H9 (cell line): ENCODE results near the gene SPHKAP. TPM values are rescaled to one million over a fixed set of nuclear protein-coding genes. Genes with fewer than 3 reads are reported as not detected.

Experiments
- DNase-seq: peaks from one replicate; pipeline ENCODE4 v3.0.0-alpha.2; 2017
- H2AFZ ChIP-seq: one replicate; pipeline ENCODE4 v1.6.1; 2013; ENCODE audit warnings: mild to moderate bottlenecking, low read length, control low read depth, moderate library complexity
- H2AK5ac ChIP-seq: 2 replicates; pipeline ENCODE4 v1.6.1; 2013; ENCODE audit warnings: low read length, control low read depth, mixed read lengths; ENCODE audit not compliant: insufficient read length
- H2BK120ac ChIP-seq: one replicate; pipeline ENCODE4 v1.6.1; 2013; ENCODE audit warnings: low read depth, mild to moderate bottlenecking, low read length, control low read depth, inconsistent platforms; ENCODE audit not compliant: poor library complexity, severe bottlenecking
- H2BK12ac ChIP-seq: 2 replicates; pipeline ENCODE4 v1.6.1; 2013; ENCODE audit warnings: low read length, control low read depth, mixed read lengths, low read depth; ENCODE audit not compliant: insufficient read length
- H2BK15ac ChIP-seq: 2 replicates; pipeline ENCODE4 v1.6.1; 2013; ENCODE audit warnings: low read depth, low read length, control low read depth
- H2BK20ac ChIP-seq: one replicate; pipeline ENCODE4 v1.6.1; 2013; ENCODE audit warnings: low read depth, mild to moderate bottlenecking, low read length, control low read depth, inconsistent platforms; ENCODE audit not compliant: poor library complexity, severe bottlenecking
- H2BK5ac ChIP-seq: 2 replicates; pipeline ENCODE4 v1.6.1; 2013; ENCODE audit warnings: low read length, control low read depth, mixed read lengths; ENCODE audit not compliant: insufficient read length
- H3K14ac ChIP-seq: 2 replicates; pipeline ENCODE4 v1.6.1; 2013; ENCODE audit warnings: low read length, control low read depth; ENCODE audit not compliant: insufficient read depth
- H3K18ac ChIP-seq: 2 replicates; pipeline ENCODE4 v1.6.1; 2013; ENCODE audit warnings: low read depth, mild to moderate bottlenecking, mixed read lengths, low read length, control low read depth; ENCODE audit not compliant: insufficient read length
- H3K23ac ChIP-seq: 2 replicates; pipeline ENCODE4 v1.6.1; 2013; ENCODE audit warnings: low read length, control low read depth, mixed read lengths, low read depth; ENCODE audit not compliant: insufficient read length
- H3K23me2 ChIP-seq: 2 replicates; pipeline ENCODE4 v1.6.1; 2013; ENCODE audit warnings: low read depth, mild to moderate bottlenecking, mixed read lengths, low read length, control low read depth; ENCODE audit not compliant: insufficient read length, poor library complexity, severe bottlenecking
- H3K27ac ChIP-seq: 2 replicates; pipeline ENCODE4 v1.5.1; 2013; ENCODE audit warnings: low read length, control low read depth, mixed read lengths, low read depth; ENCODE audit not compliant: insufficient read length
- H3K27me3 ChIP-seq: 2 replicates; pipeline ENCODE4 v1.6.1; 2013; ENCODE audit warnings: low read length, control low read depth, inconsistent platforms; ENCODE audit not compliant: insufficient read depth
- H3K4ac ChIP-seq: 2 replicates; pipeline ENCODE4 v1.6.1; 2013; ENCODE audit warnings: low read depth, mild to moderate bottlenecking, control low read depth, inconsistent platforms, low read length, moderate library complexity
- H3K4me1 ChIP-seq: 2 replicates; pipeline ENCODE4 v1.6.1; 2013; ENCODE audit warnings: low read length, control low read depth, inconsistent platforms; ENCODE audit not compliant: insufficient read depth
- H3K4me2 ChIP-seq: 2 replicates; pipeline ENCODE4 v1.6.1; 2013; ENCODE audit warnings: low read length, control low read depth, mixed read lengths; ENCODE audit not compliant: insufficient read length, insufficient read depth
- H3K56ac ChIP-seq: 2 replicates; pipeline ENCODE4 v1.6.1; 2013; ENCODE audit warnings: low read depth, mild to moderate bottlenecking, mixed read lengths, low read length, control low read depth; ENCODE audit not compliant: insufficient read length
- H3K79me1 ChIP-seq: 2 replicates; pipeline ENCODE4 v1.6.1; 2013; ENCODE audit warnings: low read depth, mild to moderate bottlenecking, moderate library complexity, low read length, control low read depth, inconsistent platforms; ENCODE audit not compliant: insufficient read depth, poor library complexity, severe bottlenecking
- H3K79me2 ChIP-seq: 2 replicates; pipeline ENCODE4 v1.6.1; 2013; ENCODE audit warnings: low read length, control low read depth, inconsistent platforms; ENCODE audit not compliant: insufficient read depth
- H3K9ac ChIP-seq: 2 replicates; pipeline ENCODE4 v1.6.1; 2013; ENCODE audit warnings: low read length, control low read depth, mixed read lengths; ENCODE audit not compliant: insufficient read length; ENCODE audit errors: extremely low read depth
- H3K9me3 ChIP-seq: one replicate; pipeline ENCODE4 v1.6.1; 2013; ENCODE audit warnings: low read depth, low read length, inconsistent platforms; ENCODE audit not compliant: control insufficient read depth
- H3T11ph ChIP-seq: one replicate; pipeline ENCODE4 v1.6.1; 2013; ENCODE audit warnings: mild to moderate bottlenecking, low read length, control low read depth, inconsistent platforms
- H4K20me1 ChIP-seq: one replicate; pipeline ENCODE4 v1.6.1; 2013; ENCODE audit not compliant: control insufficient read depth, insufficient read length, insufficient read depth
- H4K5ac ChIP-seq: 2 replicates; pipeline ENCODE4 v1.6.1; 2013; ENCODE audit warnings: low read depth, mild to moderate bottlenecking, mixed read lengths, low read length, control low read depth; ENCODE audit not compliant: insufficient read length
- H4K8ac ChIP-seq: replicated peaks from 2 replicates; pipeline ENCODE4 v1.6.1; 2013; ENCODE audit warnings: low read length, control low read depth, mixed read lengths, low read depth; ENCODE audit not compliant: insufficient read length
- H4K91ac ChIP-seq: 2 replicates; pipeline ENCODE4 v1.6.1; 2013; ENCODE audit warnings: low read depth, mild to moderate bottlenecking, moderate library complexity, mixed read lengths, low read length, control low read depth; ENCODE audit not compliant: insufficient read length
- H3K27ac Mint-ChIP-seq, 3 experiments: 2 replicates in 2 of 3; 3 replicates in 1 of 3; pipeline ENCODE4 v1.8.0; 2020 to 2021; ENCODE audit warnings: mixed read lengths in 3 of 3, mild to moderate bottlenecking in 1 of 3, moderate library complexity in 1 of 3
- H3K27me3 Mint-ChIP-seq: 2 replicates; pipeline ENCODE4 v1.8.0; 2021; ENCODE audit warnings: low read depth, mild to moderate bottlenecking, moderate library complexity, mixed read lengths
- H3K36me3 Mint-ChIP-seq, 3 experiments: 2 replicates in 2 of 3; 3 replicates in 1 of 3; pipeline ENCODE4 v1.8.0; 2020 to 2021; ENCODE audit warnings: low read depth in 3 of 3, mixed read lengths in 3 of 3; ENCODE audit not compliant: insufficient read depth in 1 of 3
- H3K4me1 Mint-ChIP-seq, 2 experiments: 2 replicates each; pipeline ENCODE4 v1.8.0; 2020; ENCODE audit warnings: mixed read lengths in 2 of 2
- H3K4me3 Mint-ChIP-seq, 2 experiments: 2 replicates in 1 of 2; 3 replicates in 1 of 2; pipeline ENCODE4 v1.8.0; 2020 to 2021; ENCODE audit warnings: mild to moderate bottlenecking in 2 of 2, mixed read lengths in 2 of 2, moderate library complexity in 1 of 2
- H3K9me3 Mint-ChIP-seq, 2 experiments: 2 replicates in 1 of 2; 3 replicates in 1 of 2; pipeline ENCODE4 v1.8.0; 2020; ENCODE audit warnings: mild to moderate bottlenecking in 2 of 2, mixed read lengths in 2 of 2, moderate library complexity in 1 of 2
- WGBS: extraction: QIAGEN DNeasy Blood & Tissue Kit; methylation state at CpG from one replicate; pipeline ENCODE4 v1.1.7; 2013; ENCODE audit warnings: missing lambda C conversion rate, low lambda C conversion rate, mixed read lengths; ENCODE audit not compliant: insufficient read length; ENCODE audit errors: extremely low coverage; 5-methylcytosine and 5-hydroxymethylcytosine counted together
- total RNA-seq: library from RNA; stranded (reverse); gene quantifications from 2 replicates; pipeline ENCODE4 v1.2.1, GENCODE V29; 2021
- TF ChIP-seq, protein P1 (sequence below): fragments of 200-600 bp; sonication (generic); conservative IDR thresholded peaks from 3 replicates; pipeline ENCODE4 v1.8.0; 2021; ENCODE audit warnings: antibody characterized with exemption, mild to moderate bottlenecking

Gene SPHKAP
- total RNA-seq, 1 experiment from 2014 or later: not detected

- Histone ChIP-seq H4K5ac (no peak overlapping the region), H3K4me1 (no peaks in the 10 kb centered on the region), H3K14ac (no peak overlapping the region), H2BK5ac (no peak overlapping the region), H3K9ac (no peak overlapping the region), H3K18ac (no peak overlapping the region), H3K23me2 (no peaks in the 10 kb centered on the region), H3T11ph (no peak overlapping the region), H3K9me3 (no peaks in the 10 kb centered on the region), H2AK5ac (no peak overlapping the region), H3K27me3 (no peaks in the 10 kb centered on the region), H3K23ac (no peak overlapping the region), H3K79me2 (no peaks in the 10 kb centered on the region), H4K8ac (no peak overlapping the region), H2BK20ac (no peak overlapping the region), H3K27ac (no peak overlapping the region), H4K91ac (no peak overlapping the region), H3K4ac (no peak overlapping the region), H4K20me1 (no peaks in the 10 kb centered on the region), H2BK120ac (no peak overlapping the region), H2AFZ (no peak overlapping the region), H3K4me2 (no peak overlapping the region), H2BK12ac (no peak overlapping the region), H2BK15ac (no peak overlapping the region), H3K79me1 (no peaks in the 10 kb centered on the region), H3K56ac (no peak overlapping the region)
- Mint-ChIP-seq H3K27ac (no peak overlapping the region), H3K9me3 (peaks cover 6 to 7% of the 10 kb centered on the region in 2 experiments; a peak in 4 of 5 replicates), H3K36me3 (peaks cover 0 to 5% (median 0%) of the 10 kb centered on the region in 3 experiments; a peak in 2 of 7 replicates), H3K4me3 (no peak overlapping the region), H3K4me1 (no peaks in the 10 kb centered on the region), H3K27me3 (no peaks in the 10 kb centered on the region)
- no CpG with 5 or more reads among the region's 3 CpGs for WGBS
- DNase-seq: no peak
- TF ChIP-seq, protein P1, sequence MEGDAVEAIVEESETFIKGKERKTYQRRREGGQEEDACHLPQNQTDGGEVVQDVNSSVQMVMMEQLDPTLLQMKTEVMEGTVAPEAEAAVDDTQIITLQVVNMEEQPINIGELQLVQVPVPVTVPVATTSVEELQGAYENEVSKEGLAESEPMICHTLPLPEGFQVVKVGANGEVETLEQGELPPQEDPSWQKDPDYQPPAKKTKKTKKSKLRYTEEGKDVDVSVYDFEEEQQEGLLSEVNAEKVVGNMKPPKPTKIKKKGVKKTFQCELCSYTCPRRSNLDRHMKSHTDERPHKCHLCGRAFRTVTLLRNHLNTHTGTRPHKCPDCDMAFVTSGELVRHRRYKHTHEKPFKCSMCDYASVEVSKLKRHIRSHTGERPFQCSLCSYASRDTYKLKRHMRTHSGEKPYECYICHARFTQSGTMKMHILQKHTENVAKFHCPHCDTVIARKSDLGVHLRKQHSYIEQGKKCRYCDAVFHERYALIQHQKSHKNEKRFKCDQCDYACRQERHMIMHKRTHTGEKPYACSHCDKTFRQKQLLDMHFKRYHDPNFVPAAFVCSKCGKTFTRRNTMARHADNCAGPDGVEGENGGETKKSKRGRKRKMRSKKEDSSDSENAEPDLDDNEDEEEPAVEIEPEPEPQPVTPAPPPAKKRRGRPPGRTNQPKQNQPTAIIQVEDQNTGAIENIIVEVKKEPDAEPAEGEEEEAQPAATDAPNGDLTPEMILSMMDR: no peak
These were observed 143.6 kb downstream of the SPHKAP start for GRCh38 chr2:228037915-228038314.
